Hematopoietic multipotent progenitor cell treated with erythropoietin and hydrocortisone succinate and interleukin-3 and kit ligand, for 4 days (in vitro differentiated cells): Measurements from ENCODE around the gene AMHR2.
"Not testable (repeated sequence)": the region's sequence is repeated elsewhere in the genome, so short reads cannot be mapped to it uniquely, and the experiment has no call there.

Experiments used
- DNase-seq: peaks from one replicate; pipeline ENCODE4 v3.0.0-alpha.2; 2015

AMHR2 gene

DNA sequence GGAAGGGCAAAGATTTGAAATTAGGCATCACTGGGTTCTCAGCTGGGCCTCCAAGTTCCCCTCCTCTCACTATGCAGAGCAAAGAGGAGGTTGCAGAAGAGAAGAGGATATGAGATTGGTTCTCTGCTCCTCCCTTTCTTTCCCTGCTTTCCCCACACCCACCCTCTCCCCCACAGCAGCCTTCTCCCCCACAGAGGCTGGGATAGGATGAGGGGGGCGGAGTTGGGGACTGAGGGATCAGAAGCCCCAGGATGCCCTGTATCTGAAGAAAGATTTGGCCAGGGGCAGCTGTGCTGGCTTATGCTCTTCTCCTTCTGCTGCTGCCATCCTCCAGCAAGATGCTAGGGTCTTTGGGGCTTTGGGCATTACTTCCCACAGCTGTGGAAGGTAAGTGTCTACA is at the start of gene AMHR2:
AMHR2 (plus strand) TSS at position 259 of the 400 bp plus-strand sequence; CDS start at position 339, 80 bp downstream.
- DNase-seq = no peak

DNA sequence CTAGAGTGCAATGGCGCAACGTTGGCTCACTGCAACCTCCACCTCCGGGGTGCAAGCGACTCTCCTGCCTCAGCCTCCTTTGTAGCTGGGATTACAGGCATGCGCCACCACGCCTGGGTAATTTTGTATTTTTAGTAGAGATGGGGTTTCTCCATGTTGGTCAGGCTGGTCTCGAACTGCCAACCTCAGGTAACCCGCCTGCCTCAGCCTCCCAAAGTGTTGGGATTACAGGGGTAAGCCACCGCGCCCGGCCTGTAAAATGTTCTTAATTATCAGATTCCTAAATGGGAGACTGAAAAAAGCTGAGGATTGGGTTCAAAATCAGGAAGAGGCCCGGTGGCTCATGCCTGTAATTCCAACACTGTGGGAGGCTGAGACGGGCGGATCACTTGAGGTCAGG is 49.4 kb upstream of the AMHR2 start:
- DNase-seq = not testable (repeated sequence)

DNA sequence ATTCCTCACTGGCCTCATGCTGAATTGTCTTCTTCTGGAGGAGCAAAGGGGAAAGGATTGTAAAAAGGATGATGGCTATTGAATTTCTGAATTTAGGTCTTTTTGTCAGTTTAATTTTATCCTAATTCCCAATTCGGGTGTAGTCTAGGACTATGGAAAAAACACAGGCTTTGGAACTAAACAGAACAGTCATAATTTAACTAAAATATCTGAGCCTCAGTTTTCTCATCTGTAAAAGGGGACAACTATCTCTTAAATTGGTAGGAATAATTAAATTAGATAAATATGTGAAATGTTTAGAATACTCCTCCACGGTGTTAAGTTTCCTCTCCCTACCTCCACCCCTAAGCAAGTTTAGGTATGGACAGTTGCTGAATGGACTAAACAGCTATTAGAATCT is 46.9 kb upstream of the AMHR2 start:
- no peak for DNase-seq

DNA sequence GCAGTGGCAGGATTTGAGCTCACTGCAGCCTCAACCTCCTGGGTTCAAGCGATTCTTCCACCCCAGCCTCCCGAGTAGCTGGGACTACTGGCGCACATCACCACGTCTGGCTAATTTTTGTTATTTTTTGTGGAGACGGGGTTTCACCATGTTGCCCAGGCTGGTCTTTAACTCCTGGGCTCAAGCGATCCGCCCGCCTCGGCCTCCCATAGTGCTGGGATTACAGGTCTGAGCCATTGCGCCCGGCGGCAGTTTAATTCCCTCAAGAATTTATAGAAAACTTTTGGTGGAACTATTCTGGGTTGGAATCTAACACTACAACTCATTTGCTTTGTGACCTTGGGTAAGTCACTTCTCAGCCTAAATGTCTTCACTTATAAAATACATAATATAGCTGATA is 45.4 kb upstream of the AMHR2 start:
- no peak for DNase-seq

DNA sequence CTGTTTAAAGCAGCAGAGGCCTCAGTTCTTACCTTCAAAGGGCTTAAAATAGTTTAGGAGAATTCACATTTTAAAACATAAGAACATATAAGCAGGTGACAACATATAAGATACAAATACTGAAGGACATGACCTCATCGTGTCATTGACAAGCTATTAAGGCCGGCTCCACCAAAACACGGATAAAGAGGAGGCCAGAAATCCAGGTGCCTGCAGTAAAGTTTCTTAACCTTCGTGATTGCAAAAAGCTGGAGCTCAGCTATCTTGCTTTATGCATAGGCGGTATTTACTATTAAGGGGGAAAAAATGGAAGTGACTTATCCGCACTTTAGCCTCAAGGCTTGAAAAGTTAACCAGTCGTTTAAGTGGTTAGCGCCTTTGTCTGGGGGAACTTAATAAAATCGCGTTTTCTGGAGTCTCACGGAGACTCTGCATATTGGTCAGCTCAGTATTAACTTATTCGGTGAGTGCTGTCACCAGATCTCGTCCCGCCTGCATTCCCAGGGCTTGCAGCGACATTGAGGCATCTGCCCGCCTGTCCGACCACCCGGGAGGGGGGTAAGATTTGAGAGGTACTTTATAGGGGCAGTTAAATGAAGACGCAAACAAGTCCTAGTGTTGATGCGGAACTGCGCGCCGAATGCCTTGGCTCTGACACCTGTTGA is 44.8 kb upstream of the AMHR2 start:
- DNase-seq = peak; percentile 52

DNA sequence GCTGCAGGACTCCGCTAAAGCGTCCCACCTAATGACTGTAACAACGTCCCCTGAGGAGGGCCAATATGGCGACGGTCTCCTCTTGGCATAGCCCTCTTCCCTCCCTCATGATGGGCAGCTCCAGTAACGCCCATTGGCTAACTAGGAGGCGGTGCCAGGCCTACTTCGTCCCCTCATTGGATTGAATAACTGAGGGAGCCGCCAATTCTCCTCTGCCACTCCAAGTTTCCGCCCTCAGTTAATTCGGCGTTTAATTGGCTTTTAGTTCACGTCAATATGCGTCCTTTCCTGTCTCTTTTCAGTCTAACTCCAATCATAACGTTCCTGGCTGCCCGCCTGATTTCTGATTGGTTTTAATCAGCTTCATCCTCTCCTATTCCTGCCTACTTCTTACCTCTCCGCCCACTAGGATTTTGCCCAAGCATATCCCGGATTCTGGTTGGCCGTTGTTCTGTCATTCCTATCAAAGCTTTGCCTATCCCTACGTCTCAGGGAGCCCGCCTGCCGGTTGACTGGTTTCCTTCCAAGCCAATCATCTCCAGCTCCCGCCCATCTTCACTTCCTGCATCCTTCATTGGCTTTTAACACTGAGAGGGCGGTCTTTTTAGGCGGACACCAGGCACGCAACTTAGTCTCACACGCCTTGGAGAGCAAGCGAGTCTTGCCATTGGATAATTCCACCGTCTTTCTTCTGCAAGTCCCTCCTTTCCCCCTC is 44.1 kb upstream of the AMHR2 start:
- DNase-seq = peak; percentile 100

DNA sequence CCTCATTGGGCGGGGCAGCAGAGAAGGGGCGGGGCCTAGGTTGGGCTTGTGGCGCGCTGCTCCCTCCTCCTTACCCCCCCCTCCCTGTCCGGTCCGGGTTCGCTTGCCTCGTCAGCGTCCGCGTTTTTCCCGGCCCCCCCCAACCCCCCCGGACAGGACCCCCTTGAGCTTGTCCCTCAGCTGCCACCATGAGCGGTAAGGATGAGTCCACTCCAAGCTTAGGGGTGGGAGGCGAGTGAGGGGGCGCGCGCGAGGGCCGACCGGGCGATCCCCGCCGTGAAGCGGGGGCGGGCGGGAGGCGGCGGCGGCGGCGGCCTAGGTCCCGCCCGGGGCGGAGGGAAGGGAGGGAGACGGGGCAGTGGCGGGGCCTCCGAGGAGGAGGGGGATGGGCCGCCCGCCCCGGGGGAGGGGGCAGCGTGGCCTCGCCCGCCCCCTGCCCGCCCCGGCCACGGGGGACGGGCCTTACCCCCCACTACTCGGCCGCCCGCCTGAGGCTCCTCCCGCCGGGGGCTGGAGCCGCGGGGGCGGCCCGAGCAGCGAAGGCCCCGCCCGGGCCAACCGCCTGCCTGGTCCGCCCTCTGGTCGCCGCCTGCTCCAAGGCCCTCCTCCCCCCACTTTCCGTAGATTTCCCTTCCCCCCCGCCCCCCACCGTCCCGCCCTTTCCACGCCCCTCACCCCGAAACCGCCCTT is 43.4 kb upstream of the AMHR2 start, which contains the start of gene SP1:
SP1 (plus strand) TSS at position 73 of the 690 bp plus-strand sequence; CDS start at position 189, 116 bp downstream.
- peak; percentile 97 for DNase-seq

DNA sequence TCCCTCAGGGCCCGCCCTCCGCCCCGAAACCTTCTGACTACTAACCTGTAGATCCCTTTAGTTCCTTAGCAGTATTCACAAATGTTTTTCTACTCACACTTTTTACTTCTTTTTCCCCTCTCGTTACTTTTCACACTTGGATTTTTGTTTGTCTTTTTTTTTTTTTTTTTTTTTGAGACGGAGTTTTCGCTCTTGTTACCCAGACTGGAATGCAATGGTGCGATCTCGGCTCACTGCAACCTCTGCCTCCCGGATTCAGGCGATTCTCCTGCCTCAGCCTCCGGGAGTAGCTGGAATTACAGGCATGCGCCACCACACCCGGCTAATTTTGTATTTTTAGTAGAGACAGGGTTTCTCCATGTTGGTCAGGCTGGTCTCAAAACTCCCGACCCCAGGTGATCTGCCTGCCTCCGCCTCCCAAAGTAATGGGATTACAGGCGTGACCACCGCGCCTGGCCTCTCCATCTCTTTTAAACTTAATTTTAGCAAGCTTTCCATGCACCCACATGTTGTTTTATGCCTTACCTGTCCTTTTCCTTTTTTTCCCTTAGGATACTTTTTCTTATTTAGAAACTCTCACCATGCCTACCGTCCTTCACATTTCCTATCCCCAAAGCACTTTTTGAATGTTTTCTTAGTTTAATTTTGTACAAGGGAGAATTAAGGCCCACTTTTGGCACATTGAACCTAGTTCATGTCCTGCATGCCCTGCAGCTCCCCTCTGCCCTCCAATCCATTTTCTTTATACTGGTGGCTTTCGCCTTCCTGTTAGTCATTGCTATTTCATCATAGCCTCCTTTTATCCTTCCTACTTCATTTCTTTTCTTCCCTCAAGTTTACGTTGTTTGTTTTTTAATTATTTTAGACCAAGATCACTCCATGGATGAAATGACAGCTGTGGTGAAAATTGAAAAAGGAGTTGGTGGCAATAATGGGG is 42.6 kb upstream of the AMHR2 start:
- DNase-seq = peak; percentile 55

DNA sequence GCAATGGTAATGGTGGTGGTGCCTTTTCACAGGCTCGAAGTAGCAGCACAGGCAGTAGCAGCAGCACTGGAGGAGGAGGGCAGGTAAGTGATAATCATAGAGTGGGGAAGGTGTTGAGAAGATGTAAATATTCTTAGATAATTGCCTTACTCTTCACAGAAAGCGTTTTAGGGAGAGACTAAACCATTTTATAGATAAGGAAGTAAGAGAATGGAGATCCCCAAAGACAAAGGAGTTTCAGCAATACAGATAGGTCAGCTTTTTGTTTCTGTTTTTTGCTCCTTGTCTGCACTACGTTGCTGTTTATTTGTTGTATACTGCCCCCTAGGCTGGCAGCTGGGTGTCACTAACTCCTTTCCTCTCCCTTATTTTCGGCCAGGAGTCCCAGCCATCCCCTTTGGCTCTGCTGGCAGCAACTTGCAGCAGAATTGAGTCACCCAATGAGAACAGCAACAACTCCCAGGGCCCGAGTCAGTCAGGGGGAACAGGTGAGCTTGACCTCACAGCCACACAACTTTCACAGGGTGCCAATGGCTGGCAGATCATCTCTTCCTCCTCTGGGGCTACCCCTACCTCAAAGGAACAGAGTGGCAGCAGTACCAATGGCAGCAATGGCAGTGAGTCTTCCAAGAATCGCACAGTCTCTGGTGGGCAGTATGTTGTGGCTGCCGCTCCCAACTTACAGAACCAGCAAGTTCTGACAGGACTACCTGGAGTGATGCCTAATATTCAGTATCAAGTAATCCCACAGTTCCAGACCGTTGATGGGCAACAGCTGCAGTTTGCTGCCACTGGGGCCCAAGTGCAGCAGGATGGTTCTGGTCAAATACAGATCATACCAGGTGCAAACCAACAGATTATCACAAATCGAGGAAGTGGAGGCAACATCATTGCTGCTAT is 41.7 kb upstream of the AMHR2 start:
- DNase-seq = peak; percentile 89

DNA sequence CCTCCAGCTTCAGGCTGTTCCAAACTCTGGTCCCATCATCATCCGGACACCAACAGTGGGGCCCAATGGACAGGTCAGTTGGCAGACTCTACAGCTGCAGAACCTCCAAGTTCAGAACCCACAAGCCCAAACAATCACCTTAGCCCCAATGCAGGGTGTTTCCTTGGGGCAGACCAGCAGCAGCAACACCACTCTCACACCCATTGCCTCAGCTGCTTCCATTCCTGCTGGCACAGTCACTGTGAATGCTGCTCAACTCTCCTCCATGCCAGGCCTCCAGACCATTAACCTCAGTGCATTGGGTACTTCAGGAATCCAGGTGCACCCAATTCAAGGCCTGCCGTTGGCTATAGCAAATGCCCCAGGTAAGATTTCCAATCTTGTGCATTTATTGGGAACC is 40.4 kb upstream of the AMHR2 start:
- no peak for DNase-seq

DNA sequence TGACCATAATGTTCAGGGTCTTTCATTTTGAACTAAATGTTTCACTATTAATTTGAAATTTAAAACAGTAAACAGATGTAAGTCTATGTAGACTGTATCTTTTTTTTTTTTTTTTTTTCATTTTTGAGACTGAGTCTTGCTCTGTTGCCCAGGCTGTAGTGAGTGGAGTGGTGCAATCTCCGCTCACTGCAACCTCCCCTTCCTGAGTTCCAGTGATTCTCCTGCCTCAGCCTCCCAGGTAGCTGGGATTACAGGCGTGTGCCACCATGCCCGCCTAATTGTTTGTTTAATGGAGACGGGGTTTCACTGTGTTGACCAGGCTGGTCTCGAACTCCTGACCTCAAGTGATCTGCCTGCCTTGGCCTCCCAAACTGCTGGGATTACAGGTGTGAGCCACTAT is 37.3 kb upstream of the AMHR2 start:
- DNase-seq = not testable (repeated sequence)

DNA sequence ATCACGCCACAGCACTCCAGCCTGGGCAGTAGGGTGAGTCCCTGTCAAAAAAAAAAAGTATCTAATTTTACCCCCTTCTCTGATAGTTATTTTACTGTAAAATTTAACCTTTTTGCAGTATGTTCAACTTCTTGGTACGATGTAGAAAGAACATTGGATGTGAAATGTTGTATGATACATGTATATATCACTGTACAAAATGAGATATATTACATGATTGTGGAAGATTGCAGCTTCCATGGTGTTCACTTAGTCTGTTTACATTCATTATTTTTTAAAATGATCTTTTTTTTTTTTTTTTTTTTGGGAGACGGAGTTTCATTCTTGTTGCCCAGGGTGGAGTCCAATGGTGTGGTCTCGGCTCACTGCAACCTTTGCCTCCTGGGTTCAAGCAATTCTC is 34.7 kb upstream of the AMHR2 start:
- no peak for DNase-seq

DNA sequence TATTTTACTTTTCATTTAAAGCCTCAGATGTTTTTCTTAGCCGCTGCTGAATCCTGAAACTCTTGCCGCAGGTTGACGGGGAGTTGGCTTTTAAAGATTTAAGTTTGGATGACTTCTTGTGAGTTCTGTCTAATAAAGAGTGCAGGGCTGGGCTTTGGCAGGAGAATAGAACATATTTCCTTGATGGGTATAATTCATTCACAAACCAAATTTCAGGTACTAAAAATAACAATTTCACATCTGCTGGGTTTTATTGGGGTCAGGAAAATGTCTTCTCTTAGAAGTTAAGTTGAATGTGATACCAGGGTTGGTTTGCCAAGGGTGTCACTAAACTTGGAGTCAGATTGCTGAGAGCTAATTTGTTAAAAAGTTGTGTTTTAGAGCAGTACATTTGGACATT is 34.0 kb upstream of the AMHR2 start:
- DNase-seq = no peak

DNA sequence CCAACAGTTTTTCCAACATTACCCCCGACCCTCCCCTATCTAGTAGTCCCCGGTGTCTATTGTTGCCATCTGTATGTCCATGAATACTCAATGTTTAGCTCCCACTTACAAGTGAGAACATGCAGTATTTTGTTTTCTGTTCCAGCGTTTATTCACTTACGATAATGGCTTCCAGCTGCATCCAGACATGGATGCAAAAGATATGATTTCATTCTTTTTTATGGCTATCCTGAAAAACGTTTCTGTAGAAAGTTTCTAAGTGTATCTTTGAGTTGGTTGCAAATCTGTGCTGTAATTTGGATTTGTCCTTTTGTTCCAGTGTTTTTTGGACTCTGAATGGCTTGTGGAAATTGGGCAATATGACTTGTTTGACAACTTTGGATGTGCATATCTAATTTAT is 31.9 kb upstream of the AMHR2 start:
- no peak for DNase-seq

DNA sequence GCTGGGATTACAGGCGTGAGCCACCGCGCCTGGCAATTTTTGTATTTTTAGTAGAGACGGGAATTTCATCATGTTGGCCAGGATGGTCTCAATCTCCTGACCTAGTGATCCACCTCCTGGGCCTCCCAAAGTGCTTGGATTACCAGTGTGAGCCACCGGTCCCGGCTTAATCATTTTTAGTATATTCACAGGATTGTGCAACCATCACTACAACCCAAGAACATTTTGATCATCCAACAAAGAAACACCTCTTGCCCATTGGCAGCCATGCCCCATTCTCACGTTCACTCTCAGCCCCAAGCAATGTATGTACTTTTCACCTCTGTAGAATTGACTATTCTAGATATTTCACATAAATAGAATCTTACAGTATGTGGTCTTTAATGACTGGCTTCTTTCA is 23.8 kb upstream of the AMHR2 start:
- DNase-seq = no peak

DNA sequence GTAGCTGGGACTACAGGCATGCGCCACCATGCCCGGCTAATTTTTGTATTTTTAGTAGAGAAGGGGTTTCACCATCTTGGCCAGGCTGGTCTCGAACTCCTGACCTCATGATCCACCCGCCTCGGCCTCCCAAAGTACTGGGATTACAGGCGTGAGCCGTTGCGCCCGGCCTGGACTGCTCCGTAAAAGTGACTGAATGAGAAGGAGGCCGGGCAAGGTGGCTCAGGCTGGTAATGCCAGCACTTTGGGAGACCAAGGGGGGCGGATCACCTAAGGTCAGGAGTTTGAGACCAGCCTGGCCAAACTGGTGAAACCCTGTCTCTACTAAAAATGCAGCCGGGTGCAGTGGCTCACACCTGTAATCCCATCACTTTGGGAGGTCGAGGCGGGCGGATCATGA is 21.3 kb upstream of the AMHR2 start:
- DNase-seq = not testable (repeated sequence)

DNA sequence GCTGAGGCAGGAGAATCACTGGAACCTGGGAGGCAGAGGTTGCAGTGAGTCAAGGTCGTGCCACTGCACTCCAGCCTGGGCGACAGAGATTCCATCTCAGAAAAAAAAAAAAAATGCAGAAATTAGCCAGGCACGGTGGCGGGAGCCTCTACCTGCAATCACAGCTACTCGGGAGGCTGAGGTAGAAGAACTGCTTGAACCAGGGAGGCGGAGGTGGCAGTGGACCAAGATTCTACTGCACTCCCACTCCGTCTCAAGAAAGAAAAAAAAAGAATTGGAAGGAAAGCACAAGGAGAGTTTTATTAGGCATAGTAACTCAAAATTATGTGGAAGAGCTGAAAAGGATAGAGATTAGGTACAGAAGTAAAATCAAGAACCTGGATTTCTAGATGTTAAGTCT is 20.8 kb upstream of the AMHR2 start:
- no peak for DNase-seq

DNA sequence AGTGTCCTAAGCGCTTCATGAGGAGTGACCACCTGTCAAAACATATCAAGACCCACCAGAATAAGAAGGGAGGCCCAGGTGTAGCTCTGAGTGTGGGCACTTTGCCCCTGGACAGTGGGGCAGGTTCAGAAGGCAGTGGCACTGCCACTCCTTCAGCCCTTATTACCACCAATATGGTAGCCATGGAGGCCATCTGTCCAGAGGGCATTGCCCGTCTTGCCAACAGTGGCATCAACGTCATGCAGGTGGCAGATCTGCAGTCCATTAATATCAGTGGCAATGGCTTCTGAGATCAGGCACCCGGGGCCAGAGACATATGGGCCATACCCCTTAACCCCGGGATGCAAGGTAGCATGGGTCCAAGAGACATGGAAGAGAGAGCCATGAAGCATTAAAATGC is 12.7 kb upstream of the AMHR2 start:
- DNase-seq = no peak

DNA sequence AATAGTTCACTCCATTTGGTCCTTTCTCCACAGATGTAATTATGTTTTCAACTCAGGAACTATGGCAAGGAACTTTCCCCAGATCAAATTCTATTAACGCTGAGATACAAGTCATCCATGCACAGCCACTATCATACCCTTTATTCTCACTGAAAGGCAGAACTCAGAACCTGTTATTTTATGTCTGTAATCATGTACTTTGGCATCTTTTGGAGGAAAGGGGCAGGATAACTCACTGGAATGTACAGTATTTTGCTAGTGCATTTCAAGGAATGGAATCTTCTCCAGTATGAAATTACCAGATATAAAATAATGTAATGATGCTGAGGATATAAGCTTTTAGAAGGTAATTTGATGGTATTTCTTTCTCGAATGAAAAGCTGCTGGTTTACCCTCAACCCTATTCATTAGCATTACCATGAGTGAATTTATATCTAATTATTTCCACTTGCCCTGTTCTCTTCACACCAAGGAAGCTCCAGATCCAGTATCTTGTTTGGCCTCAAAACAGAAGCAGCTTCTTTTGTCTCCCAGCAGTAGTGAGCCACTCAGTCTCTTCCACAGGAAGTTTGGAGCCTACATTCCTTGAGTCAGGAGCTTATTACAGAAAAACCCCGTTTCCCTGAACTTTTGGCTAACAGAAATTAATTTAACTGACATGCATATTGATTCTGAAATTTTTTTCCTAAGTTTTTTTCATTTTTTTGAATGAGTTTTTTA is 10.0 kb upstream of the AMHR2 start:
- DNase-seq = no peak

DNA sequence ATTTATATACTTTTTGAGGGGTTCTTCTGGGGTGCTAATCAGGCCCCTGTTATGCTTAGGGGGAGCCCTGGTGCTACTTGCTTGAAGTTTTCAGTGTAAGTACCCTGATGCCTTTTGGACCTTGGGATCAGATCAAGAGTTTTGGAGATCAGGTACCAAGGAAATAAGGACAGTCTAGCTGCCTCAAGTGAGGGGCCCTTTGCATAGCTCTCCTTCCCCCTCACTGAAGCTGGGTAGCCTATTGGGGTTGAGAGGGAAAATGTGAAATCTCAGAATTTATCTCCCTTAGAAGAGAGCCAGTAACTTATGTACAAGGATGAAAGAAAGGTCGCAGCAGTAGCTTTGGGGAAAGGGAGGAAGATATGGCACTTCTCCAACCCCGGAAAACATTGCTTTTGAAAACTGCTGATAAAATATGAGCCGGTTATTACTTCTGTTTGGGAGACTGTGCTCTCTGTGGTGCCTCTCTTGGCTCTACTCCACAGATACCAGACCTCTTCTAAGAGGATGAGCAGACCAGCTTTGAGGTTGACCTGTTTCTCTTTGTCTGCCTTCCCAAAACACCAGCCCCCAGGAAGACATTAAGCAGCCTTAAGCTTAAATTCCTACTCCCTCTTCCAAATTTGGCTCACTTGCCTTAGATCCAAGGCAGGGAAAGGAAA is 8.8 kb upstream of the AMHR2 start:
- DNase-seq = peak; percentile 50
